ENCODE results near the gene EIF3F. TPM values are rescaled to one million over a fixed set of nuclear protein-coding genes. Genes with fewer than 3 reads are reported as not detected.
"Not testable (repeated sequence)": the region's sequence is repeated elsewhere in the genome, so short reads cannot be mapped to it uniquely, and the experiment has no call there.

The EIF3F gene
- total and polyA plus RNA-seq, 8 donors = 102 to 580 (median 189) TPM

GRCh38 chr11:7974668-7975067 is 12.5 kb upstream of the EIF3F start:
- Histone ChIP-seq H3K27ac (no peak overlapping the region), H3K4me3 (no peak overlapping the region), H3K4me1 (no peaks in the 10 kb centered on the region), H3K27me3 (peaks cover 0 to 4% (median 0%) of the 10 kb centered on the region in 3 donors), H3K36me3 (no peaks in the 10 kb centered on the region), H3K9me3 (no peaks in the 10 kb centered on the region)
- DNase-seq = no peak
- intact Hi-C loops (cut with DNase I; ENCODE audit: low total_unique reads) = no loop called here
- 81 to 92% (median 87%) methylated on average over 2 of the region's 2 CpGs for WGBS, 5 donors
- TF ChIP-seq POLR2AphosphoS5 (IDR thresholded peaks at IDR 0.05) (no peak), POLR2A (IDR thresholded peaks at IDR 0.05) (no peak), CTCF (IDR thresholded peaks at IDR 0.05) (no peak), EP300 (IDR thresholded peaks at IDR 0.05) (no peak)

- WGBS, 5 donors = 46 to 62% (median 56%) methylated on average over 5 of the region's 5 CpGs
- Histone ChIP-seq H3K4me3 (no peak overlapping the region), H3K4me1 (no peaks in the 10 kb centered on the region), H3K36me3 (no peaks in the 10 kb centered on the region), H3K27ac (no peak overlapping the region), H3K9me3 (no peaks in the 10 kb centered on the region), H3K27me3 (no peaks in the 10 kb centered on the region)
- DNase-seq = no peak
- no peak for TF ChIP-seq POLR2A (IDR thresholded peaks at IDR 0.05)
- no peak for TF ChIP-seq POLR2AphosphoS5 (IDR thresholded peaks at IDR 0.05)
- no peak for TF ChIP-seq EP300 (IDR thresholded peaks at IDR 0.05)
- intact Hi-C loops (cut with DNase I; ENCODE audit: low total_unique reads) = no loop called here
Observed at GRCh38 chr11:7977232-7977917, 9.8 kb upstream of the EIF3F start.

- Histone ChIP-seq H3K4me1 (peaks cover 0 to 11% (median 5%) of the 10 kb centered on the region in 4 donors), H3K36me3 (no peaks in the 10 kb centered on the region), H3K4me3 (no peak overlapping the region), H3K27ac (no peak overlapping the region), H3K9me3 (no peaks in the 10 kb centered on the region), H3K27me3 (no peaks in the 10 kb centered on the region)
- 62 to 79% (median 74%) methylated on average over 1 of the region's 1 CpG for WGBS, 5 donors
- TF ChIP-seq EP300 (IDR thresholded peaks at IDR 0.05) (no peak), POLR2A (IDR thresholded peaks at IDR 0.05) (no peak), POLR2AphosphoS5 (IDR thresholded peaks at IDR 0.05) (no peak), CTCF (IDR thresholded peaks at IDR 0.05) (no peak)
- DNase-seq = no peak
- intact Hi-C loops (cut with DNase I; ENCODE audit: low total_unique reads) = loop anchor here (5.0 kb wide), 1 partner anchor 89 kb away; no protein-coding TSS in a partner anchor
Observed at GRCh38 chr11:7981619-7982157, 5.4 kb upstream of the EIF3F start.

- Histone ChIP-seq H3K4me3 (no peak overlapping the region), H3K4me1 (peaks cover 0 to 13% (median 7%) of the 10 kb centered on the region in 4 donors), H3K27me3 (no peaks in the 10 kb centered on the region), H3K9me3 (no peaks in the 10 kb centered on the region), H3K36me3 (no peaks in the 10 kb centered on the region), H3K27ac (no peak overlapping the region)
- WGBS, 5 donors = 57 to 84% (median 73%) methylated on average over 1 of the region's 1 CpG
- TF ChIP-seq POLR2A (IDR thresholded peaks at IDR 0.05) (no peak), POLR2AphosphoS5 (IDR thresholded peaks at IDR 0.05) (no peak), EP300 (IDR thresholded peaks at IDR 0.05) (no peak)
- DNase-seq = no peak
- intact Hi-C loops (cut with DNase I; ENCODE audit: low total_unique reads) = loop anchor here (5.0 kb wide), 1 partner anchor 90 kb away; no protein-coding TSS in a partner anchor
Observed at GRCh38 chr11:7982582-7983119, 4.5 kb upstream of the EIF3F start.

- no peaks in the 10 kb centered on the region for H3K27me3 ChIP-seq
- no peak for DNase-seq
- intact Hi-C loops (cut with DNase I; ENCODE audit: low total_unique reads) = loop anchor here (5.0 kb wide), 1 partner anchor 92 kb away; no protein-coding TSS in a partner anchor
- H3K27ac ChIP-seq = no peak overlapping the region
- peaks cover 0 to 5% (median 1%) of the 10 kb centered on the region in 4 donors for H3K36me3 ChIP-seq
- no peak overlapping the region for H3K4me3 ChIP-seq
- peaks cover 13 to 26% (median 21%) of the 10 kb centered on the region in 4 donors for H3K4me1 ChIP-seq
- H3K9me3 ChIP-seq = no peaks in the 10 kb centered on the region
- TF ChIP-seq EP300 (IDR thresholded peaks at IDR 0.05) = no peak
- no peak for TF ChIP-seq CTCF (IDR thresholded peaks at IDR 0.05)
- TF ChIP-seq POLR2A (IDR thresholded peaks at IDR 0.05) = no peak
- TF ChIP-seq POLR2AphosphoS5 (IDR thresholded peaks at IDR 0.05) = no peak
- WGBS, 5 donors = 77 to 88% (median 79%) methylated on average over 7 of the region's 7 CpGs
Observed at GRCh38 chr11:7983832-7984590, 3.1 kb upstream of the EIF3F start.

- DNase-seq; intact Hi-C loops (cut with DNase I; ENCODE audit: low total_unique reads); H3K27me3 ChIP-seq; H3K9me3 ChIP-seq: not testable (repeated sequence)
- Histone ChIP-seq H3K4me1 (peaks cover 16 to 51% (median 35%) of the 10 kb centered on the region in 4 donors), H3K4me3 (peak overlapping the region; percentile 66 to 95 (median 82)), H3K27ac (peak overlapping the region in 4 of 5 donors; percentile 77 to 89 (median 86)), H3K36me3 (peaks cover 9 to 33% (median 20%) of the 10 kb centered on the region in 4 donors)
- 0 to 2% (median 0%) methylated on average over 4 to 13 of the region's 13 CpGs for WGBS, 5 donors
Observed at GRCh38 chr11:7987560-7987883, 385 bp downstream of the EIF3F start.

All from stomach (tissue), 9 donors.